RWPE2 (cell line): ENCODE measurements around the gene ISYNA1.

ENCODE experiments used
- ATAC-seq: fragments of 200-7000 bp; cut with Tn5 transposase; 3 replicates; pipeline ENCODE4 v1.9.1; 2021; ENCODE audit warnings: low read depth
- DNase-seq: peaks from one replicate; pipeline ENCODE4 v3.0.0-alpha.2; 2020; ENCODE audit warnings: low spot score
- H3K27ac ChIP-seq: fragments of 450-650 bp; 2 replicates; pipeline ENCODE4 v1.5.1; 2017; ENCODE audit warnings: mild to moderate bottlenecking; ENCODE audit not compliant: poor library complexity, severe bottlenecking
- H3K27me3 ChIP-seq: fragments of 250-450 bp; sonication (Bioruptor Pico); 2 replicates; pipeline ENCODE4 v1.5.1; 2021; ENCODE audit warnings: mild to moderate bottlenecking, moderate library complexity; ENCODE audit not compliant: insufficient read depth, poor library complexity, severe bottlenecking
- H3K36me3 ChIP-seq: fragments of 250-450 bp; sonication (Bioruptor Pico); 2 replicates; pipeline ENCODE4 v1.5.1; 2020; ENCODE audit warnings: low read depth, mild to moderate bottlenecking, moderate library complexity
- H3K4me1 ChIP-seq: fragments of 250-450 bp; sonication (Bioruptor Pico); 2 replicates; pipeline ENCODE4 v1.5.1; 2021; ENCODE audit warnings: mild to moderate bottlenecking, moderate library complexity; ENCODE audit not compliant: insufficient read depth, poor library complexity, severe bottlenecking
- H3K4me3 ChIP-seq: fragments of 250-450 bp; sonication (Bioruptor Pico); 2 replicates; pipeline ENCODE4 v1.5.1; 2021; ENCODE audit warnings: mild to moderate bottlenecking, moderate library complexity; ENCODE audit not compliant: severe bottlenecking
- H3K9me3 ChIP-seq: fragments of 250-450 bp; sonication (Bioruptor Pico); 2 replicates; pipeline ENCODE4 v1.5.1; 2021; ENCODE audit warnings: mild to moderate bottlenecking, moderate library complexity; ENCODE audit not compliant: severe bottlenecking
- TF ChIP-seq, protein P1 (sequence below): fragments of 450-650 bp; IDR thresholded peaks from one replicate; pipeline ENCODE4 v1.5.1; 2017; ENCODE audit warnings: mild to moderate bottlenecking, moderate library complexity; ENCODE audit not compliant: poor library complexity, severe bottlenecking

Gene ISYNA1

GRCh38 chr19:18450931-18451836 is 13.3 kb upstream of the ISYNA1 start:
- DNase-seq (no peak), ATAC-seq (peak; percentile 70)
- H3K27me3 ChIP-seq = no peaks in the 10 kb centered on the region
- H3K27ac ChIP-seq = no peak overlapping the region
- TF ChIP-seq, protein P1, sequence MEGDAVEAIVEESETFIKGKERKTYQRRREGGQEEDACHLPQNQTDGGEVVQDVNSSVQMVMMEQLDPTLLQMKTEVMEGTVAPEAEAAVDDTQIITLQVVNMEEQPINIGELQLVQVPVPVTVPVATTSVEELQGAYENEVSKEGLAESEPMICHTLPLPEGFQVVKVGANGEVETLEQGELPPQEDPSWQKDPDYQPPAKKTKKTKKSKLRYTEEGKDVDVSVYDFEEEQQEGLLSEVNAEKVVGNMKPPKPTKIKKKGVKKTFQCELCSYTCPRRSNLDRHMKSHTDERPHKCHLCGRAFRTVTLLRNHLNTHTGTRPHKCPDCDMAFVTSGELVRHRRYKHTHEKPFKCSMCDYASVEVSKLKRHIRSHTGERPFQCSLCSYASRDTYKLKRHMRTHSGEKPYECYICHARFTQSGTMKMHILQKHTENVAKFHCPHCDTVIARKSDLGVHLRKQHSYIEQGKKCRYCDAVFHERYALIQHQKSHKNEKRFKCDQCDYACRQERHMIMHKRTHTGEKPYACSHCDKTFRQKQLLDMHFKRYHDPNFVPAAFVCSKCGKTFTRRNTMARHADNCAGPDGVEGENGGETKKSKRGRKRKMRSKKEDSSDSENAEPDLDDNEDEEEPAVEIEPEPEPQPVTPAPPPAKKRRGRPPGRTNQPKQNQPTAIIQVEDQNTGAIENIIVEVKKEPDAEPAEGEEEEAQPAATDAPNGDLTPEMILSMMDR = peak; percentile 95
- no peaks in the 10 kb centered on the region for H3K9me3 ChIP-seq
- H3K4me1 ChIP-seq = peaks cover 3% of the 10 kb centered on the region
- H3K36me3 ChIP-seq = peaks cover 38% of the 10 kb centered on the region
- no peak overlapping the region for H3K4me3 ChIP-seq

GRCh38 chr19:18450021-18450930 is 12.3 kb upstream of the ISYNA1 start:
- Histone ChIP-seq H3K36me3 (peaks cover 45% of the 10 kb centered on the region), H3K4me1 (peaks cover 3% of the 10 kb centered on the region), H3K4me3 (no peak overlapping the region), H3K9me3 (no peaks in the 10 kb centered on the region), H3K27ac (no peak overlapping the region), H3K27me3 (no peaks in the 10 kb centered on the region)
- ATAC-seq (no peak), DNase-seq (no peak)
- TF ChIP-seq, protein P1 = no peak

GRCh38 chr19:18449552-18449951 is 11.6 kb upstream of the ISYNA1 start:
- Histone ChIP-seq H3K4me1 (peaks cover 3% of the 10 kb centered on the region), H3K4me3 (no peak overlapping the region), H3K9me3 (no peaks in the 10 kb centered on the region), H3K27ac (no peak overlapping the region), H3K36me3 (peaks cover 51% of the 10 kb centered on the region), H3K27me3 (no peaks in the 10 kb centered on the region)
- TF ChIP-seq, protein P1 = no peak
- no peak for DNase-seq
- ATAC-seq = no peak

- ATAC-seq = no peak
Measured at GRCh38 chr19:18446811-18447359, 9.0 kb upstream of the ISYNA1 start.

More at GRCh38 chr19:18446811-18447359, 9.0 kb upstream of the ISYNA1 start:
- H3K9me3 ChIP-seq = no peaks in the 10 kb centered on the region
- H3K36me3 ChIP-seq = peaks cover 69% of the 10 kb centered on the region
- TF ChIP-seq, protein P1 = no peak
- H3K4me3 ChIP-seq = no peak overlapping the region
- H3K4me1 ChIP-seq = no peaks in the 10 kb centered on the region
- no peak for DNase-seq
- no peak overlapping the region for H3K27ac ChIP-seq
- H3K27me3 ChIP-seq = no peaks in the 10 kb centered on the region
